Upper lobe of left lung (tissue), 6 donors: ENCODE data around the gene CEP57. TPM values are rescaled to one million over a fixed set of nuclear protein-coding genes. Genes with fewer than 3 reads are reported as not detected.

Source experiments
- ATAC-seq, 2 donors: fragments of 200-7000 bp; cut with Tn5 transposase; one replicate each; pipeline ENCODE4 v1.9.1; 2022; ENCODE audit warnings: mild to moderate bottlenecking in 2 of 2, moderate library complexity in 2 of 2; ENCODE audit not compliant: low FRiP score in 2 of 2
- DNase-seq, 2 donors: peaks; one replicate each; pipeline ENCODE4 v3.0.0-alpha.2; 2019 to 2020
- H3K27ac ChIP-seq, 4 donors: fragments of 200-600 bp; sonication (generic); one replicate each; pipeline ENCODE4 v1.5.1; 2016 to 2019
- H3K27me3 ChIP-seq, 4 donors: fragments of 200-600 bp; sonication (generic); one replicate each; pipeline ENCODE4 v1.5.1; 2017 to 2019
- H3K36me3 ChIP-seq, 4 donors: fragments of 200-600 bp; sonication (generic); one replicate each; pipeline ENCODE4 v1.5.1; 2016 to 2019
- H3K4me1 ChIP-seq, 4 donors: fragments of 200-600 bp; sonication (generic); one replicate each; pipeline ENCODE4 v1.5.1; 2018 to 2019
- H3K4me3 ChIP-seq, 4 donors: fragments of 200-600 bp; sonication (generic); one replicate each; pipeline ENCODE4 v1.5.1; 2017 to 2019; ENCODE audit warnings: mild to moderate bottlenecking in 2 of 4, moderate library complexity in 1 of 4
- H3K9me3 ChIP-seq, 4 donors: fragments of 200-600 bp; sonication (generic); one replicate each; pipeline ENCODE4 v1.5.1; 2018 to 2019
- EP300 ChIP-seq, 4 donors: sonication (generic); formaldehyde crosslinking; IDR thresholded peaks; one replicate each; pipeline ENCODE4 v1.5.1; 2017; ENCODE audit warnings: antibody characterized with exemption in 4 of 4, control low read depth in 2 of 4
- POLR2A ChIP-seq, 4 donors: fragments of 450-650 bp; IDR thresholded peaks; one replicate each; pipeline ENCODE4 v1.5.1; 2016 to 2017; ENCODE audit warnings: antibody characterized with exemption in 4 of 4, mild to moderate bottlenecking in 2 of 4
- POLR2AphosphoS5 ChIP-seq, 2 donors: sonication (generic); formaldehyde crosslinking; IDR thresholded peaks; one replicate each; pipeline ENCODE4 v1.5.1; 2017; ENCODE audit warnings: antibody characterized with exemption in 2 of 2
- WGBS, 2 donors: methylation state at CpG; one replicate each; pipeline ENCODE4 v1.1.5; 2017 to 2018; 5-methylcytosine and 5-hydroxymethylcytosine counted together
- total RNA-seq, 6 donors: library from RNA; depleted of rRNA in 4 of 6; stranded (reverse); fragments of >200 nt in 4 of 6; gene quantifications; one replicate each; pipeline versions ENCODE4 v1.1.0 to v1.2.1, GENCODE V29; 2016 to 2021
- TF ChIP-seq, protein P1 (sequence below), 6 experiments: fragments of 450-650 bp in 4 of 6; fragments of 200-600 bp in 2 of 6; sonication (generic) in 2 of 6; IDR thresholded peaks; one replicate each; pipeline ENCODE4 v1.5.1; 2016 to 2019; ENCODE audit warnings: antibody characterized with exemption in 6 of 6
- donor health status: DM: no; HTN: no; CAD: no; lungs with moderate emphysema.
- donor health status: DM: no; HTN: yes; CAD: no; lungs with severe emphysema.

The CEP57 gene
- total RNA-seq, 6 donors from 2014 or later = 20.7 to 71.8 (median 37.9) TPM

DNA sequence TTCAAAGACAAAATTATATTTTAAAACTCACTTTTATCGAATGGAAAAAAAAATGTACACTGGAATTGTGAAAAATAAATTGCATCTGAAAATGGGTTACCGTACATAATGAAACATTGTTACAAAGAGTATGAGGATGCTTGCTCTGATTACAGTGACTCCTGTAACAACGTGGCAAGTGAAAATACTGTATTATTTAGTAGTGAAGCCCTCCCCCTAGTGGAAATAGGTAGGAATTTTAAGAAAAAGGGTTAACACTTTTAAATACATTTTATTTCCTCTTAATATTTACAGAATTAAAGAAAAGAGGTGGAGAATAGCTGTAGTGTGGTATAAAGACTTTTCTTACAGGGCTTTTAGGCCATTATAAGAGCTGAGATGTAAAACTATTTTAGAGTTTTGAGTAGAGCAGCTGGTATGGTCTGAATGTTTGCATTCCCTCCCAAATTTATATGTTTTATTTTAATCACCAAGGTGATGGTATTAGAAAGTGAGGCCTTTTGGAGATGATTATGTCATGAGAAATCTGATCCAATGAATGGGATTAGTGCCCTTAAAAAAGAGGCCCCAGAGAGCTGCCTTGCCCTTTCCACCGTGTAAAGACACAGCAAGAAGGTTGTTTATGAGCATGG is 25.9 kb upstream of the CEP57 start:
- H3K27me3 ChIP-seq = no peaks in the 10 kb centered on the region
- ATAC-seq = peak in 1 of 2 donors; percentile 79
- 23% methylated on average over 4 of the region's 4 CpGs for WGBS, 2 donors
- H3K4me1 ChIP-seq = peaks cover 0 to 4% (median 0%) of the 10 kb centered on the region in 4 donors
- peaks cover 0 to 5% (median 0%) of the 10 kb centered on the region in 4 donors for H3K36me3 ChIP-seq
- no peak overlapping the region for H3K27ac ChIP-seq
- no peaks in the 10 kb centered on the region for H3K9me3 ChIP-seq
- no peak overlapping the region for H3K4me3 ChIP-seq
- TF ChIP-seq POLR2AphosphoS5 (IDR thresholded peaks at IDR 0.05) = no peak
- TF ChIP-seq, protein P1, sequence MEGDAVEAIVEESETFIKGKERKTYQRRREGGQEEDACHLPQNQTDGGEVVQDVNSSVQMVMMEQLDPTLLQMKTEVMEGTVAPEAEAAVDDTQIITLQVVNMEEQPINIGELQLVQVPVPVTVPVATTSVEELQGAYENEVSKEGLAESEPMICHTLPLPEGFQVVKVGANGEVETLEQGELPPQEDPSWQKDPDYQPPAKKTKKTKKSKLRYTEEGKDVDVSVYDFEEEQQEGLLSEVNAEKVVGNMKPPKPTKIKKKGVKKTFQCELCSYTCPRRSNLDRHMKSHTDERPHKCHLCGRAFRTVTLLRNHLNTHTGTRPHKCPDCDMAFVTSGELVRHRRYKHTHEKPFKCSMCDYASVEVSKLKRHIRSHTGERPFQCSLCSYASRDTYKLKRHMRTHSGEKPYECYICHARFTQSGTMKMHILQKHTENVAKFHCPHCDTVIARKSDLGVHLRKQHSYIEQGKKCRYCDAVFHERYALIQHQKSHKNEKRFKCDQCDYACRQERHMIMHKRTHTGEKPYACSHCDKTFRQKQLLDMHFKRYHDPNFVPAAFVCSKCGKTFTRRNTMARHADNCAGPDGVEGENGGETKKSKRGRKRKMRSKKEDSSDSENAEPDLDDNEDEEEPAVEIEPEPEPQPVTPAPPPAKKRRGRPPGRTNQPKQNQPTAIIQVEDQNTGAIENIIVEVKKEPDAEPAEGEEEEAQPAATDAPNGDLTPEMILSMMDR (IDR thresholded peaks at IDR 0.05) = peak in 5 of 6 experiments; percentile 44 to 75 (median 66)
- DNase-seq = no peak

DNA sequence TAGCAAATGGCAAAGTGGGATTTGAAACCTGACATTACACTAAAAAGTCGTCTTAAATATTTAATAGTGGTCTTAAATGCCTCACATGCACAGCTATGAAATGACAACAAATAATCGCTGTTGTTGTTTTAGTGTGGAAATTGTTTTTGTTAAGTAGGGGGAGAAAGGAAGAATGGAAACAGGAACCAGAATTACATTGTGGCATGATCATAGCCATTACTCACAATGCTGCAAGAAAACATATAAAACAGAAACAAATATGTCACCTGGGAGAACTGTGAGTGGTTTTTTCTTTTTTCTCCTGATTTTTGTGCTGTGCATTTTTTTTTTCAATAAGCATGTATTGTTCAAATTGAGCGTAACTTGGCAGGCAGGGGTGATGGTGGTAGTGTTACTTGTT is 23.6 kb upstream of the CEP57 start:
- Histone ChIP-seq H3K27ac (no peak overlapping the region), H3K27me3 (no peaks in the 10 kb centered on the region), H3K9me3 (no peaks in the 10 kb centered on the region), H3K4me1 (peaks cover 0 to 4% (median 0%) of the 10 kb centered on the region in 4 donors), H3K4me3 (no peak overlapping the region), H3K36me3 (peaks cover 0 to 16% (median 0%) of the 10 kb centered on the region in 4 donors)
- ATAC-seq (no peak), DNase-seq (no peak)
- TF ChIP-seq EP300 (IDR thresholded peaks at IDR 0.05) = no peak
- no peak for TF ChIP-seq POLR2A (IDR thresholded peaks at IDR 0.05)
- TF ChIP-seq POLR2AphosphoS5 (IDR thresholded peaks at IDR 0.05) = no peak
- TF ChIP-seq, protein P1 (IDR thresholded peaks at IDR 0.05) = no peak
- 82 to 86% methylated on average over 3 of the region's 3 CpGs for WGBS, 2 donors

DNA sequence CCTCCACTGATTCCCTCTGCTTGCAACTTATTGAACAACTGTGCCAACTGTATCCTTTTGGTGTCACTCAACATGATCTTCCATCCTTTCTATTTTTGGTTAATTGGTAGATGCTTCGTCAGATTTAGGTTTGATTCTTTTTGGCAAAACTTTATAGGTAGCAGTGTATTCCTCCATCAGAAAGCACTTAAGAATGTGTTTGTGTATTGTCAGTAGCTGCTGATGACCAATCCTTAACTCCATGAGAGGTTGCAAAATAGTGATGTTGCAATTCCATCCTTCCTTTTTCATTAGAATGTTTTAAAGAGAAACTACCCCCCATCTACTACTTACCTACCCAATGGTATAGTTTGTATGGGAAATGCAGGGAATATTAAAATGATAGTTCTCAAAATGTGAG is 22.8 kb upstream of the CEP57 start:
- 41 to 53% methylated on average over 1 of the region's 1 CpG for whole genome bisulfite sequencing, 2 donors
- DNase-seq (no peak), ATAC-seq (peak in 1 of 2 donors; percentile 49)
- Histone ChIP-seq H3K9me3 (no peaks in the 10 kb centered on the region), H3K36me3 (peaks cover 0 to 23% (median 3%) of the 10 kb centered on the region in 4 donors), H3K27me3 (no peaks in the 10 kb centered on the region), H3K4me1 (peaks cover 0 to 4% (median 0%) of the 10 kb centered on the region in 4 donors), H3K4me3 (no peak overlapping the region), H3K27ac (no peak overlapping the region)
- no peak for TF ChIP-seq POLR2A (IDR thresholded peaks at IDR 0.05)
- TF ChIP-seq, protein P1 (IDR thresholded peaks at IDR 0.05) = no peak
- peak in 1 of 4 donors; percentile 32 for TF ChIP-seq EP300 (IDR thresholded peaks at IDR 0.05)
- no peak for TF ChIP-seq POLR2AphosphoS5 (IDR thresholded peaks at IDR 0.05)

DNA sequence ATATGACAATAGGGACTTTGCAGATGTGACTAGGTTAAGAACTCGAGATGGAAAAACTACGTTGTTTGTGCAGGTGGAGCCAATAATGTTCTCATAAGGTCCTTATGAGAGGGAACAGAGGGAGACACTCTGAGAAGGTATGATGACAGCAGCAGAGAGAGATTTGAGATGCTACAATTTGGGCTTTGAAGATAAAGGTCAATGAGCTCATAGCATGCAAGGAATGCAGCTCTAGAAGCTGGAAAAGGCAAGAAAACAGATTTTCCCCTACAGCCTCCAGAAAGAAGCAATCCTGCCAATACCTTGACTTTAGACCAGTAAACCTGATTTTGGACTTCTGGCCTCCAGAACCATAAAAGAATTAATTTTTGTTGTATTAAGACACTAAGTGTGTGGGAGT is 21.8 kb upstream of the CEP57 start:
- Histone ChIP-seq H3K27me3 (no peaks in the 10 kb centered on the region), H3K27ac (no peak overlapping the region), H3K9me3 (no peaks in the 10 kb centered on the region), H3K36me3 (peaks cover 0 to 33% (median 4%) of the 10 kb centered on the region in 4 donors), H3K4me3 (no peak overlapping the region), H3K4me1 (peaks cover 0 to 4% (median 0%) of the 10 kb centered on the region in 4 donors)
- TF ChIP-seq POLR2A (IDR thresholded peaks at IDR 0.05) (no peak), EP300 (IDR thresholded peaks at IDR 0.05) (no peak), POLR2AphosphoS5 (IDR thresholded peaks at IDR 0.05) (no peak)
- 74 to 84% methylated on average over 2 of the region's 2 CpGs for WGBS, 2 donors
- no peak for DNase-seq
- no peak for ATAC-seq

DNA sequence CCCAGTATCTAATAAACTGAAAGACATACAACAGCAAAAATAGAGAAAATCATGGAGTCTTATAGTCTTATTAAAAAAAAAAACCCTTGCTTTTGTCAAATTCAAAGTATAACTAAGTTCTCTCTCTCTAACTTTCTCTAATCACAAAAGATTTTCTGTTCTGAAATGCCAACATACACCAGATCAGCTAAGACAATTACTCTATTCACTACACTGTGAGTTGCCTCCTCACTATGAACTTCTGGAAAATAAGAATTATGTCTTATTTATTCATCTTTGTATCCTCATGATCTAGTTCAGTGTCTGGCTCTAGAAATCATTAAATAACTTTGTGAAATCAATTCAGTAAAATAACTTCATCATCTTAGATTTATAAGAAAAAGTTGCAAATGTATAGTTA is 13.4 kb upstream of the CEP57 start:
- TF ChIP-seq, protein P1 (IDR thresholded peaks at IDR 0.05) = no peak
- TF ChIP-seq EP300 (IDR thresholded peaks at IDR 0.05) (no peak), POLR2AphosphoS5 (IDR thresholded peaks at IDR 0.05) (no peak), POLR2A (IDR thresholded peaks at IDR 0.05) (no peak)
- DNase-seq (no peak), ATAC-seq (no peak)
- Histone ChIP-seq H3K4me3 (no peak overlapping the region), H3K36me3 (peaks cover 14 to 95% (median 21%) of the 10 kb centered on the region in 4 donors), H3K4me1 (no peaks in the 10 kb centered on the region), H3K27me3 (no peaks in the 10 kb centered on the region), H3K9me3 (no peaks in the 10 kb centered on the region), H3K27ac (no peak overlapping the region)
